GM23248 (cell line): Measurements from ENCODE around the gene HAT1. TPM values are rescaled to one million over a fixed set of nuclear protein-coding genes. Genes with fewer than 3 reads are reported as not detected.
A peak's percentile ranks its signal among the peaks of the same experiment; 100 is the strongest.

ENCODE experiments used
- DNase-seq: peaks from one replicate; pipeline ENCODE4 v3.0.0-alpha.2; 2015
- H2AFZ ChIP-seq: fragments of 200-600 bp; sonication (generic); 2 replicates; pipeline ENCODE4 v1.6.1; 2016; ENCODE audit warnings: antibody characterized with exemption
- H3F3A ChIP-seq: fragments of 200-600 bp; sonication (generic); 2 replicates; pipeline ENCODE4 v1.6.1; 2016; ENCODE audit warnings: mild to moderate bottlenecking, antibody characterized with exemption, mixed run types; ENCODE audit not compliant: insufficient read depth
- H3K27ac ChIP-seq: fragments of 200-600 bp; sonication (generic); 2 replicates; pipeline ENCODE4 v1.5.1; 2016; ENCODE audit warnings: mild to moderate bottlenecking
- H3K27me3 ChIP-seq: fragments of 200-600 bp; sonication (generic); replicated peaks from 2 replicates; pipeline ENCODE4 v1.6.1; 2016; ENCODE audit warnings: mild to moderate bottlenecking; ENCODE audit not compliant: insufficient read depth
- H3K36me3 ChIP-seq: fragments of 200-600 bp; sonication (generic); 2 replicates; pipeline ENCODE4 v1.6.1; 2016; ENCODE audit warnings: low read depth, mild to moderate bottlenecking
- H3K4me1 ChIP-seq: fragments of 200-600 bp; sonication (generic); 2 replicates; pipeline ENCODE4 v1.6.1; 2016; ENCODE audit warnings: mild to moderate bottlenecking; ENCODE audit not compliant: insufficient read depth
- H3K4me2 ChIP-seq: fragments of 200-600 bp; sonication (generic); one replicate; pipeline ENCODE4 v1.6.1; 2016; ENCODE audit warnings: mild to moderate bottlenecking; ENCODE audit not compliant: unreplicated experiment
- H3K4me3 ChIP-seq: fragments of 200-600 bp; sonication (generic); 2 replicates; pipeline ENCODE4 v1.5.1; 2016; ENCODE audit warnings: mild to moderate bottlenecking
- H3K79me2 ChIP-seq: fragments of 200-600 bp; sonication (generic); 2 replicates; pipeline ENCODE4 v1.6.1; 2016; ENCODE audit warnings: mild to moderate bottlenecking; ENCODE audit not compliant: insufficient read depth
- H3K9ac ChIP-seq: fragments of 200-600 bp; sonication (generic); 2 replicates; pipeline ENCODE4 v1.6.1; 2016; ENCODE audit warnings: mild to moderate bottlenecking
- H3K9me2 ChIP-seq: fragments of 200-600 bp; sonication (generic); 2 replicates; pipeline ENCODE4 v1.6.1; 2016; ENCODE audit warnings: mixed run types, mild to moderate bottlenecking, moderate library complexity; ENCODE audit not compliant: insufficient read depth
- H3K9me3 ChIP-seq: fragments of 200-600 bp; sonication (generic); one replicate; pipeline ENCODE4 v1.6.1; 2017; ENCODE audit warnings: low read depth
- H4K20me1 ChIP-seq: fragments of 200-600 bp; sonication (generic); 2 replicates; pipeline ENCODE4 v1.6.0; 2016; ENCODE audit not compliant: insufficient read depth
- EZH2 ChIP-seq: fragments of 200-600 bp; sonication (generic); IDR thresholded peaks from 2 replicates; pipeline ENCODE4 v1.6.1; 2018; ENCODE audit warnings: antibody characterized with exemption, mild to moderate bottlenecking; ENCODE audit not compliant: insufficient read depth, poor library complexity, severe bottlenecking
- EZH2phosphoT487 ChIP-seq: fragments of 200-600 bp; sonication (generic); IDR thresholded peaks from 2 replicates; pipeline ENCODE4 v1.6.1; 2018; ENCODE audit warnings: antibody characterized with exemption, moderate library complexity, mild to moderate bottlenecking, low read depth; ENCODE audit not compliant: insufficient read depth
- WGBS, 2 experiments: methylation state at CpG; one replicate each; pipeline ENCODE4 v1.1.6; 2015 to 2017; ENCODE audit warnings: low lambda C conversion rate in 2 of 2, low coverage in 1 of 2; ENCODE audit errors: missing lambda C conversion rate in 2 of 2; 5-methylcytosine and 5-hydroxymethylcytosine counted together
- in situ Hi-C: fragments of 300-500 bp; cut with MboI; formaldehyde crosslinking; loops from 2 replicates; pipeline ENCODE4 v1.15.0; 2020
- polyA plus RNA-seq: library from polyadenylated mRNA; unstranded; fragments of >200 nt; fragmentation: Nextera tagmentation; extraction: Ambion mirVana; gene quantifications from 2 replicates; pipeline ENCODE4 v1.2.1, GENCODE V29; 2016
- total RNA-seq: library from RNA; depleted of rRNA; stranded (reverse); fragments of >200 nt; shearing (Covaris generic); gene quantifications from 2 replicates; pipeline ENCODE4 v1.2.3, GENCODE V29; 2014

Gene HAT1
- total and polyA plus RNA-seq, 2 experiments from 2014 or later, result 56.6 to 96.2 TPM

GRCh38 chr2:171952276-171952675 lies 30.0 kb downstream of the HAT1 start:
- H3K4me2 ChIP-seq, result no peak overlapping the region
- no peaks in the 10 kb centered on the region for H3K27me3 ChIP-seq
- H3K9me3 ChIP-seq, result no peaks in the 10 kb centered on the region
- no peaks in the 10 kb centered on the region for H3K36me3 ChIP-seq
- H3K9ac ChIP-seq, result no peak overlapping the region
- in situ Hi-C loops, result no loop called here
- H3K4me1 ChIP-seq, result peaks cover 13% of the 10 kb centered on the region
- H3K4me3 ChIP-seq, result no peak overlapping the region
- H2AFZ ChIP-seq, result no peak overlapping the region
- H3K79me2 ChIP-seq, result peaks cover 37% of the 10 kb centered on the region
- DNase-seq, result no peak
- TF ChIP-seq EZH2phosphoT487, result no peak
- TF ChIP-seq EZH2, result no peak
- no peaks in the 10 kb centered on the region for H3K9me2 ChIP-seq
- H4K20me1 ChIP-seq, result no peaks in the 10 kb centered on the region
- H3K27ac ChIP-seq, result no peak overlapping the region
- peaks cover 21% of the 10 kb centered on the region for H3F3A ChIP-seq

GRCh38 chr2:171952748-171953147 lies 30.5 kb downstream of the HAT1 start:
- H3K4me2 ChIP-seq, result no peak overlapping the region
- 91% methylated on average over 3 of the region's 3 CpGs for WGBS, 2 experiments
- no peaks in the 10 kb centered on the region for H3K36me3 ChIP-seq
- H3K4me1 ChIP-seq, result peaks cover 17% of the 10 kb centered on the region
- no peak overlapping the region for H3K27ac ChIP-seq
- TF ChIP-seq EZH2 (no peak), EZH2phosphoT487 (no peak)
- H3K4me3 ChIP-seq, result no peak overlapping the region
- H3K79me2 ChIP-seq, result peaks cover 41% of the 10 kb centered on the region
- peaks cover 22% of the 10 kb centered on the region for H3F3A ChIP-seq
- H3K9me3 ChIP-seq, result no peaks in the 10 kb centered on the region
- H4K20me1 ChIP-seq, result no peaks in the 10 kb centered on the region
- no peak overlapping the region for H2AFZ ChIP-seq
- no peak overlapping the region for H3K9ac ChIP-seq
- H3K27me3 ChIP-seq, result no peaks in the 10 kb centered on the region
- DNase-seq, result no peak
- H3K9me2 ChIP-seq, result no peaks in the 10 kb centered on the region
- in situ Hi-C loops, result no loop called here

- TF ChIP-seq EZH2phosphoT487 (no peak), EZH2 (no peak)
- Histone ChIP-seq H3K9ac (no peak overlapping the region), H2AFZ (no peak overlapping the region), H3K4me3 (no peak overlapping the region), H3K9me3 (no peaks in the 10 kb centered on the region), H3F3A (peaks cover 25% of the 10 kb centered on the region), H4K20me1 (no peaks in the 10 kb centered on the region), H3K36me3 (no peaks in the 10 kb centered on the region), H3K27me3 (no peaks in the 10 kb centered on the region), H3K9me2 (no peaks in the 10 kb centered on the region), H3K27ac (no peak overlapping the region), H3K4me2 (no peak overlapping the region), H3K4me1 (peaks cover 47% of the 10 kb centered on the region), H3K79me2 (peaks cover 43% of the 10 kb centered on the region)
- in situ Hi-C loops, result no loop called here
- WGBS, 2 experiments, result 96 to 97% methylated on average over 7 of the region's 7 CpGs
- DNase-seq, result no peak
Observed at GRCh38 chr2:171956135-171956825, 34.0 kb downstream of the HAT1 start.

DNA sequence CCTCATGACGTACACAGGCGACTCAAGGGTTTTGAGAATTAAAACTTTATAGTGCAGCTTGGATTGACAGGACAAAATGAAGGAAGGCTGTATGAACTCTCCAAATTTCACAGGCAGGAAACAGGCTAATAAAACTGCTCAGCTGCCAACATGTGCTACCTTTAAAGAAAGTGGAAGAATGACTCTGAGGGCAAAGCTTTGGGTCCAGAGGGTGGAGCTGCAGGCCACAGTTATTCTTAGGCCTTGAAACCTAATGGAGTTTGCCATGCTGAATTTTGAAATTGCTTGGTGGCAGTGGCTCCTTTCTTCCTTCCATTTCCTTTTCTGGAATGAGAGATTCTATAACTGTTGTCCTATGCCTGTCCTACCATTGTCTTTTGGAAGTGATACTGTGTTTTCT lies 34.8 kb downstream of the HAT1 start:
- no peak overlapping the region for H3K4me3 ChIP-seq
- no peaks in the 10 kb centered on the region for H4K20me1 ChIP-seq
- H3K36me3 ChIP-seq, result no peaks in the 10 kb centered on the region
- H3K4me2 ChIP-seq, result no peak overlapping the region
- no peaks in the 10 kb centered on the region for H3K9me3 ChIP-seq
- H3K27me3 ChIP-seq, result no peaks in the 10 kb centered on the region
- no peaks in the 10 kb centered on the region for H3K9me2 ChIP-seq
- TF ChIP-seq EZH2phosphoT487, result no peak
- TF ChIP-seq EZH2, result no peak
- peaks cover 45% of the 10 kb centered on the region for H3K79me2 ChIP-seq
- DNase-seq, result peak; percentile 42
- in situ Hi-C loops, result no loop called here
- H3F3A ChIP-seq, result peaks cover 25% of the 10 kb centered on the region
- 95 to 100% methylated on average over 2 of the region's 2 CpGs for WGBS, 2 experiments
- H3K4me1 ChIP-seq, result peaks cover 47% of the 10 kb centered on the region
- no peak overlapping the region for H3K9ac ChIP-seq
- H2AFZ ChIP-seq, result no peak overlapping the region
- no peak overlapping the region for H3K27ac ChIP-seq

DNA sequence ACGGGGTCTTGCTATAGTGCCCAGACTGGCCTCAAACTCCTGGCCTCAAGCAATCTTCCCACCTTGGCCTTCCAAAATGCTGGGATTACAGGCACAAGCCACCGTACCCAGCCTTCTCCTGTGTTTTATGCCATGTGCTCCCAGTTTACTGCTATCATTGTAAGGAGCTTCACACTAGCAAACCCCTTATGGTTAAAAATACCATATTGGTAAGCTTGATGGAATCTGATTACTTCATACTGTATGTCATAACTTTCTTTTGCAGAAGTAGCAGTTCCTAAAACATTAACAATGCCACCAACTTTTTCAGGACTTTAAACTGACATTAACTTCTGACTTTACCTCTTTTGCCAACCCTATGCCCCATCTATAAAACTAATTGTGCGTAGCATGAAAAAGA lies 36.2 kb downstream of the HAT1 start:
- Histone ChIP-seq H2AFZ (no peak overlapping the region), H3K4me3 (no peak overlapping the region), H3K9me3 (no peaks in the 10 kb centered on the region), H3K4me2 (peak overlapping the region; percentile 48), H3K36me3 (no peaks in the 10 kb centered on the region), H3K9ac (no peak overlapping the region; the same call in 1 of the 2 replicates), H3K4me1 (peaks cover 47% of the 10 kb centered on the region), H3K27ac (peak overlapping the region; percentile 34; the same call in 1 of the 2 replicates), H3K27me3 (no peaks in the 10 kb centered on the region), H4K20me1 (no peaks in the 10 kb centered on the region), H3K79me2 (peaks cover 56% of the 10 kb centered on the region), H3K9me2 (no peaks in the 10 kb centered on the region), H3F3A (peaks cover 25% of the 10 kb centered on the region)
- TF ChIP-seq EZH2phosphoT487 (no peak), EZH2 (no peak)
- 56 to 67% methylated on average over 3 of the region's 3 CpGs for WGBS, 2 experiments
- DNase-seq, result peak; percentile 78
- in situ Hi-C loops, result no loop called here
